H1 (cell line): ENCODE measurements around the gene MYO5B. TPM values are rescaled to one million over a fixed set of nuclear protein-coding genes. Genes with fewer than 3 reads are reported as not detected.

Source experiments
- CTCF ChIA-PET: fragments of 300-600 bp; sonication (Branson Sonifier 250); formaldehyde crosslinking; loops from one replicate; lab custom pipeline; 2021; ENCODE audit not compliant: partially characterized antibody; lab: Charles Lee
- POLR2A ChIA-PET: fragments of 300-600 bp; sonication (Branson Sonifier 250); formaldehyde crosslinking; loops from one replicate; lab custom pipeline; 2021; ENCODE audit warnings: inconsistent platforms; ENCODE audit not compliant: partially characterized antibody; lab: Charles Lee
- DNase-seq, 2 experiments: peaks; one replicate each; pipeline versions ENCODE4 v3.0.0 to v3.0.0-alpha.2; 2010 to 2022; ENCODE audit warnings: low spot score in 2 of 2, low read depth in 1 of 2, mixed read lengths in 1 of 2
- FAIRE-seq: peaks from 2 replicates; lab custom pipeline; 2011; peaks lifted over from hg19 to GRCh38; lab: Jason Lieb, UNC
- H2AFZ ChIP-seq: 2 replicates; pipeline ENCODE4 v1.8.1; 2012; ENCODE audit warnings: low read length, inconsistent platforms
- H2AK5ac ChIP-seq: 2 replicates; pipeline ENCODE4 v1.6.1; 2013; ENCODE audit warnings: low read depth, low read length
- H2BK120ac ChIP-seq: replicated peaks from 2 replicates; pipeline ENCODE3; 2013; ENCODE audit warnings: low read depth, low read length, inconsistent platforms
- H2BK12ac ChIP-seq: 2 replicates; pipeline ENCODE4 v1.6.1; 2013; ENCODE audit warnings: low read depth, low read length
- H2BK15ac ChIP-seq: 2 replicates; pipeline ENCODE4 v1.6.1; 2013; ENCODE audit warnings: low read length
- H2BK20ac ChIP-seq: 2 replicates; pipeline ENCODE4 v1.6.1; 2013; ENCODE audit warnings: low read length
- H2BK5ac ChIP-seq: 2 replicates; pipeline ENCODE4 v1.6.1; 2013; ENCODE audit warnings: low read depth, low read length
- H3K14ac ChIP-seq: 2 replicates; pipeline ENCODE4 v1.6.1; 2013; ENCODE audit warnings: inconsistent platforms; ENCODE audit not compliant: insufficient read length
- H3K18ac ChIP-seq: 2 replicates; pipeline ENCODE4 v1.6.1; 2013; ENCODE audit warnings: low read length; ENCODE audit errors: extremely low read depth
- H3K23ac ChIP-seq: 2 replicates; pipeline ENCODE4 v1.6.1; 2013; ENCODE audit warnings: inconsistent platforms; ENCODE audit not compliant: insufficient read length
- H3K23me2 ChIP-seq: 2 replicates; pipeline ENCODE4 v1.6.1; 2013; ENCODE audit warnings: low read depth, low read length
- H3K27ac ChIP-seq: 2 replicates; pipeline ENCODE4 v1.6.1; 2011; ENCODE audit warnings: low read depth, low read length, inconsistent platforms
- H3K27me3 ChIP-seq, 4 experiments: replicated peaks in 1 of 4; 1 replicate in 1 of 4; 2 replicates in 3 of 4; pipeline versions ENCODE4 v1.6.1 to v1.8.1; 2011 to 2013; ENCODE audit warnings: low read length in 3 of 4, mild to moderate bottlenecking in 3 of 4, inconsistent platforms in 2 of 4, mixed read lengths in 2 of 4, moderate library complexity in 1 of 4; ENCODE audit not compliant: control insufficient read depth in 3 of 4, insufficient read depth in 3 of 4; ENCODE audit errors: extremely low read depth in 1 of 4
- H3K36me3 ChIP-seq, 4 experiments: 2 replicates each; pipeline versions ENCODE4 v1.6.1 to v1.8.1; 2011 to 2013; ENCODE audit warnings: mild to moderate bottlenecking in 4 of 4, low read length in 3 of 4, moderate library complexity in 2 of 4, control low read depth in 1 of 4, inconsistent platforms in 1 of 4; ENCODE audit not compliant: insufficient read depth in 4 of 4, control insufficient read depth in 2 of 4
- H3K4ac ChIP-seq: replicated peaks from 2 replicates; pipeline ENCODE3; 2013; ENCODE audit warnings: low read length, low read depth, mixed read lengths, inconsistent platforms; ENCODE audit not compliant: insufficient read length
- H3K4me1 ChIP-seq, 4 experiments: replicated peaks in 1 of 4; 1 replicate in 1 of 4; 2 replicates in 3 of 4; pipeline versions ENCODE4 v1.6.1 to v1.8.1; 2011 to 2013; ENCODE audit warnings: low read length in 3 of 4, inconsistent platforms in 2 of 4, mixed read lengths in 1 of 4; ENCODE audit not compliant: insufficient read depth in 4 of 4, control insufficient read depth in 3 of 4
- H3K4me2 ChIP-seq, 2 experiments: 2 replicates each; pipeline versions ENCODE4 v1.6.1 to v1.8.1; 2011 to 2013; ENCODE audit warnings: low read depth in 2 of 2, low read length in 2 of 2, control low read depth in 1 of 2, inconsistent platforms in 1 of 2, mild to moderate bottlenecking in 1 of 2; ENCODE audit not compliant: insufficient read depth in 1 of 2
- H3K4me3 ChIP-seq, 4 experiments: fragments of 200-600, 300-600 bp in 1 of 4; sonication (generic), shearing (Covaris generic), sonication (Bioruptor Twin) in 1 of 4; 2 replicates each; pipeline versions ENCODE4 v1.5.1 to v1.8.1; 2011 to 2016; ENCODE audit warnings: low read length in 4 of 4, low read depth in 3 of 4, control low read depth in 2 of 4, inconsistent platforms in 2 of 4, mild to moderate bottlenecking in 2 of 4, mixed read lengths in 1 of 4, moderate library complexity in 1 of 4; ENCODE audit not compliant: insufficient read depth in 2 of 4; ENCODE audit errors: extremely low read depth in 1 of 4
- H3K56ac ChIP-seq: replicated peaks from 2 replicates; pipeline ENCODE3; 2013; ENCODE audit warnings: low read depth, mild to moderate bottlenecking, mixed read lengths, low read length, inconsistent platforms; ENCODE audit not compliant: insufficient read length
- H3K79me1 ChIP-seq: 2 replicates; pipeline ENCODE4 v1.6.1; 2013; ENCODE audit warnings: low read depth, low read length, control low read depth
- H3K79me2 ChIP-seq, 2 experiments: 2 replicates each; pipeline versions ENCODE4 v1.6.1 to v1.8.1; 2012 to 2013; ENCODE audit warnings: low read length in 2 of 2, mild to moderate bottlenecking in 2 of 2, inconsistent platforms in 1 of 2; ENCODE audit not compliant: insufficient read depth in 2 of 2, control insufficient read depth in 1 of 2
- H3K9ac ChIP-seq, 4 experiments: replicated peaks in 1 of 4; 1 replicate in 1 of 4; 2 replicates in 3 of 4; pipeline versions ENCODE4 v1.6.1 to v1.8.1; 2011 to 2013; ENCODE audit warnings: low read depth in 3 of 4, low read length in 3 of 4, control low read depth in 2 of 4, mild to moderate bottlenecking in 2 of 4, moderate library complexity in 2 of 4, inconsistent platforms in 1 of 4; ENCODE audit errors: extremely low read depth in 1 of 4
- H3K9me3 ChIP-seq, 2 experiments: 2 replicates each; pipeline versions ENCODE4 v1.6.1 to v1.8.1; 2012 to 2013; ENCODE audit warnings: mild to moderate bottlenecking in 2 of 2, moderate library complexity in 2 of 2, control low read depth in 1 of 2, inconsistent platforms in 1 of 2, low read depth in 1 of 2, low read length in 1 of 2, mixed read lengths in 1 of 2; ENCODE audit not compliant: insufficient read depth in 2 of 2
- H4K20me1 ChIP-seq, 2 experiments: replicated peaks in 1 of 2; 2 replicates each; pipeline versions ENCODE3 to v1.8.1; 2011 to 2013; ENCODE audit warnings: inconsistent platforms in 2 of 2, low read length in 2 of 2, mild to moderate bottlenecking in 1 of 2; ENCODE audit not compliant: insufficient read depth in 2 of 2, control insufficient read depth in 1 of 2
- H4K5ac ChIP-seq: 2 replicates; pipeline ENCODE4 v1.6.1; 2013; ENCODE audit warnings: low read length, low read depth, mixed read lengths, inconsistent platforms; ENCODE audit not compliant: insufficient read length
- H4K8ac ChIP-seq: 2 replicates; pipeline ENCODE4 v1.8.0; 2013; ENCODE audit warnings: mild to moderate bottlenecking, moderate library complexity, low read length, inconsistent platforms; ENCODE audit not compliant: insufficient read depth; ENCODE audit errors: extremely low read depth
- H4K91ac ChIP-seq: replicated peaks from 2 replicates; pipeline ENCODE3; 2013; ENCODE audit warnings: low read length, mixed read lengths, inconsistent platforms; ENCODE audit not compliant: insufficient read length
- CEBPB ChIP-seq: IDR thresholded peaks from 2 replicates; pipeline ENCODE4 v1.6.1; 2012; ENCODE audit warnings: low read depth, low read length
- CREB1 ChIP-seq: IDR thresholded peaks from 2 replicates; pipeline ENCODE4 v1.6.1; 2012; ENCODE audit warnings: inconsistent platforms
- GABPA ChIP-seq: IDR thresholded peaks from 2 replicates; pipeline ENCODE4 v1.6.1; 2011; ENCODE audit warnings: mild to moderate bottlenecking, low read length, moderate library complexity, borderline replicate concordance; ENCODE audit not compliant: insufficient read depth
- RBBP5 ChIP-seq: IDR thresholded peaks from 2 replicates; pipeline ENCODE4 v1.7.1; 2012; ENCODE audit warnings: low read depth, mild to moderate bottlenecking, inconsistent platforms, low read length, moderate library complexity, borderline replicate concordance
- RFX5 ChIP-seq: IDR thresholded peaks from 2 replicates; pipeline ENCODE4 v1.6.1; 2011; ENCODE audit warnings: low read depth, low read length, improper control_type of control experiment, borderline replicate concordance
- RNF2 ChIP-seq: fragments of 200-900, 300-1000 bp; sonication (generic); IDR thresholded peaks from 2 replicates; pipeline ENCODE4 v1.7.1; 2016; ENCODE audit warnings: borderline replicate concordance, low read depth, mild to moderate bottlenecking, antibody characterized with exemption, low read length; ENCODE audit not compliant: poor library complexity, severe bottlenecking; ENCODE audit errors: missing control alignments
- SP2 ChIP-seq: IDR thresholded peaks from 2 replicates; pipeline ENCODE4 v1.6.1; 2012; ENCODE audit warnings: mild to moderate bottlenecking, low read length, inconsistent platforms
- TAF1 ChIP-seq: IDR thresholded peaks from 2 replicates; pipeline ENCODE4 v1.6.1; 2011; ENCODE audit warnings: mild to moderate bottlenecking, low read depth, low read length
- TCF12 ChIP-seq: IDR thresholded peaks from 2 replicates; pipeline ENCODE4 v1.6.1; 2011; ENCODE audit warnings: low read depth, mild to moderate bottlenecking, low read length
- WGBS, 2 experiments: shearing (Covaris generic) in 1 of 2; methylation state at CpG; one replicate each; pipeline versions ENCODE4 v1.1.6 to v1.1.7; 2013 to 2015; ENCODE audit warnings: low lambda C conversion rate in 2 of 2, mixed read lengths in 2 of 2, inconsistent platforms in 1 of 2, low coverage in 1 of 2, missing lambda C conversion rate in 1 of 2; ENCODE audit not compliant: insufficient replicate concordance in 2 of 2, insufficient coverage in 1 of 2, insufficient read length in 1 of 2; ENCODE audit errors: extremely low coverage in 1 of 2, missing lambda C conversion rate in 1 of 2; 5-methylcytosine and 5-hydroxymethylcytosine counted together
- polyA plus RNA-seq, 7 experiments: library from polyadenylated mRNA; depleted of rRNA in 3 of 7; stranded (reverse) in 5 of 7; unstranded in 2 of 7; fragments of >200 nt in 5 of 7; fragments of 200-250 nt in 2 of 7; gene quantifications; 1 replicate in 5 of 7; 2 replicates in 1 of 7; 4 replicates in 1 of 7; pipeline versions ENCODE4 v1.2.1 to v1.2.3, GENCODE V29; 2011 to 2013; ENCODE audit warnings: missing spikeins in 2 of 7, mixed read lengths in 2 of 7
- total RNA-seq: library from RNA; stranded (reverse); fragmentation: NEBNext Ultra II Directional; extraction: Animal tissue kit (Norgen Biotek cat#: 25700); gene quantifications from 2 replicates; pipeline ENCODE4 v1.2.1, GENCODE V29; 2021
- TF ChIP-seq, protein P1 (sequence below): IDR thresholded peaks from 2 replicates; pipeline ENCODE4 v1.6.1; 2012; ENCODE audit warnings: inconsistent platforms
- TF ChIP-seq, protein P2 (sequence below), 3 experiments: IDR thresholded peaks; 1 replicate in 2 of 3; 2 replicates in 1 of 3; pipeline versions ENCODE4 v1.5.1 to v1.6.1; 2011; ENCODE audit warnings: low read length in 3 of 3, mild to moderate bottlenecking in 3 of 3, inconsistent platforms in 2 of 3, low read depth in 1 of 3, moderate library complexity in 1 of 3; ENCODE audit not compliant: insufficient read depth in 1 of 3; ENCODE audit errors: control extremely low read depth in 1 of 3

The MYO5B gene
- total and polyA plus RNA-seq, 2 of the 8 experiments (the other 6 are each of a cell fraction or from before 2014, with no cell fraction given): 6.4 to 7.7 TPM

DNA sequence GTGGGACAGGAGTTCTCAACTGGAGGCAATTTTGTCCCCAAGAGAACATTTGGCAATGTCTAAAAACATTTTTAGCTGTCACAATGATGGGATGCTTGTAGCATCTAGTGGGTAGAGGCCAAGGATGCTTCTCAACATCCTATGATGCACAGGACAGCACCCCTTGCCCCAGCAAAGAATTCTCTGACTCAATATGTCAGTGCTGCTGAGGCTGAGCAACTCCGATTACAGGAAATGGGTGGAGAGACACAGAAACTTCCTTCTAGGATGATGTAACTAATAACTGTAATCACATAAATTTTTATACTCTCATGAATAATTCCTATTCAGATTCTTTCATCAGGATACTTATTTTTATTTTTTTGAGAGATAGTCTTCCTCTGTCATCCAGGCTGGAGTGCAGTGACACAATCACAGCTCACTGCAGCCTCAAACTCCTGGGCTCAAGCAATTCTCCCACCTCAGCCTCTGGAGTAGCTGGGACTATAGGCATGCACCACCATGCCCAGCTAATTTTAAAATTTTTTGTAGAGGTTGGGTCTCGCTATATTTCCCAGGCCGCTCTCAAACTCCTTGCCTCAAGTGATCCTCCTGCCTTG is 261.3 kb downstream of the MYO5B start:
- Histone ChIP-seq H3K9me3 (no peaks in the 10 kb centered on the region), H2AK5ac (no peak overlapping the region), H2BK12ac (no peak overlapping the region), H4K5ac (no peak overlapping the region), H3K79me2 (no peaks in the 10 kb centered on the region), H3K4me3 (no peak overlapping the region), H3K23ac (no peak overlapping the region), H3K36me3 (no peaks in the 10 kb centered on the region), H4K91ac (no peak overlapping the region), H3K4ac (no peak overlapping the region), H2BK120ac (no peak overlapping the region), H3K79me1 (no peaks in the 10 kb centered on the region), H2BK20ac (no peak overlapping the region), H3K9ac (no peak overlapping the region), H2BK15ac (no peak overlapping the region), H4K20me1 (no peaks in the 10 kb centered on the region), H3K27me3 (no peaks in the 10 kb centered on the region), H3K23me2 (no peaks in the 10 kb centered on the region; the same call in 1 of the 2 replicates), H2BK5ac (no peak overlapping the region), H3K27ac (no peak overlapping the region), H3K18ac (no peak overlapping the region), H3K56ac (no peak overlapping the region), H3K4me1 (no peaks in the 10 kb centered on the region), H2AFZ (no peak overlapping the region), H3K14ac (no peak overlapping the region), H3K4me2 (no peak overlapping the region), H4K8ac (no peak overlapping the region)
- WGBS, 2 experiments: 87% methylated on average over 3 of the region's 3 CpGs; no CpG with 5 or more reads in 1 of the 2 experiments
- ChIA-PET POLR2A (no interaction called here), CTCF (interaction anchor here (0.6 to 2.1 kb wide), 3 partner anchors 12 to 284 kb away, joined by 3 to 5 read pairs (median 4); no protein-coding TSS in a partner anchor)
- DNase-seq: no peak
- no peak for FAIRE-seq
- TF ChIP-seq, protein P1, sequence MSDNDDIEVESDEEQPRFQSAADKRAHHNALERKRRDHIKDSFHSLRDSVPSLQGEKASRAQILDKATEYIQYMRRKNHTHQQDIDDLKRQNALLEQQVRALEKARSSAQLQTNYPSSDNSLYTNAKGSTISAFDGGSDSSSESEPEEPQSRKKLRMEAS: no peak
- TF ChIP-seq RBBP5: no peak
- TF ChIP-seq, protein P2, sequence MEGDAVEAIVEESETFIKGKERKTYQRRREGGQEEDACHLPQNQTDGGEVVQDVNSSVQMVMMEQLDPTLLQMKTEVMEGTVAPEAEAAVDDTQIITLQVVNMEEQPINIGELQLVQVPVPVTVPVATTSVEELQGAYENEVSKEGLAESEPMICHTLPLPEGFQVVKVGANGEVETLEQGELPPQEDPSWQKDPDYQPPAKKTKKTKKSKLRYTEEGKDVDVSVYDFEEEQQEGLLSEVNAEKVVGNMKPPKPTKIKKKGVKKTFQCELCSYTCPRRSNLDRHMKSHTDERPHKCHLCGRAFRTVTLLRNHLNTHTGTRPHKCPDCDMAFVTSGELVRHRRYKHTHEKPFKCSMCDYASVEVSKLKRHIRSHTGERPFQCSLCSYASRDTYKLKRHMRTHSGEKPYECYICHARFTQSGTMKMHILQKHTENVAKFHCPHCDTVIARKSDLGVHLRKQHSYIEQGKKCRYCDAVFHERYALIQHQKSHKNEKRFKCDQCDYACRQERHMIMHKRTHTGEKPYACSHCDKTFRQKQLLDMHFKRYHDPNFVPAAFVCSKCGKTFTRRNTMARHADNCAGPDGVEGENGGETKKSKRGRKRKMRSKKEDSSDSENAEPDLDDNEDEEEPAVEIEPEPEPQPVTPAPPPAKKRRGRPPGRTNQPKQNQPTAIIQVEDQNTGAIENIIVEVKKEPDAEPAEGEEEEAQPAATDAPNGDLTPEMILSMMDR (IDR thresholded peaks at IDR 0.05; ENCODE audit: control extremely low read depth in 1 of 3, insufficient read depth in 1 of 3, low read depth in 1 of 3, low read length in 3 of 3): no peak
- no peak for TF ChIP-seq SP2
- TF ChIP-seq RFX5: no peak
- TF ChIP-seq CREB1: no peak
- TF ChIP-seq TAF1: no peak
- no peak for TF ChIP-seq GABPA
- no peak for TF ChIP-seq RNF2
- no peak for TF ChIP-seq TCF12
- no peak for TF ChIP-seq CEBPB
